NCI-H82 (cell line): ENCODE measurements around the gene ANKRD12.
"Not testable (repeated sequence)": the region's sequence is repeated elsewhere in the genome, so short reads cannot be mapped to it uniquely, and the experiment has no call there.

Experiments used
- DNase-seq: peaks from one replicate; lab custom pipeline; 2025; lab: John Stamatoyannopoulos, UW

The ANKRD12 gene

GRCh38 chr18:9233771-9234440 lies 97.3 kb downstream of the ANKRD12 start:
- no peak for DNase-seq

DNA sequence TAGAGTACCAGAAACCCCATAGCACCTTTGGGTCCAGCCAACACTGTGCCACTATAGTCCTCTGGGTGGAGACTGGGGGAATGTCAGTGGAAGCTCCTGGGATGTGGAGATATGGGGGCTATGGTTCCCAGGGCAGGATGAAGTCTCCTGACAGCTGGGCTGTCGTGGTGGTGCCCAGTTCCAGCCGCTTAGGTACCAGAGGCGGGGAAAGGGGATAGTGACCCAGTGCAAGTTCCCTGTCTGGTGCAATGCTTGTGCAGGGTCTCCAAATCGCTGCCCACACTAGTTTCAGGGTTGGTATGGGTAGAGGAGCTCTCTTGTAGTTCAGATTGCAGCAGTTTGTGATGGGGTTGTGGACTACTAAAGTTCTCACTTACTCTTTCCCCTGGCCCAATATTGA lies 97.9 kb downstream of the ANKRD12 start:
- no peak for DNase-seq

GRCh38 chr18:9237981-9238380 lies 101.4 kb downstream of the ANKRD12 start:
- no peak for DNase-seq

DNA sequence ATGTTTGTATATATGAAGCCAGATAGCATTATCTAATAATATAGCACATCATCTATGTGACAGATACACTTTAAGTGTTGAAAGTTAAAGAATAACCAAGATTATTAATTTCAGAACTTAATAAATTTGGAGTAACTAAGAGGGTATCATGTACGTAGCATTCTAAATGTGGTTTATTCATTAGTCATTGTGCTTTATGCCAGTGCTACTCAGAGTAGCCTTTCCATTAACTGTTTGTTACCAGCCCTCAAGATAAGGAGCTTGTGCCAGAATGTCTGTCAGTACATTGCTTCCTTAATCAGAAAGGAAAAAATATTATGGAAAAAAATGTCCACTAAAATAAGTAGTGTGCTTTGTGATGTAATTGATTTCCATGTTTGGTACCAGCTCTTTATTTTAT lies 103.1 kb downstream of the ANKRD12 start:
- no peak for DNase-seq

GRCh38 chr18:9240270-9240669 lies 103.7 kb downstream of the ANKRD12 start:
- no peak for DNase-seq

GRCh38 chr18:9243029-9243428 lies 106.4 kb downstream of the ANKRD12 start:
- no peak for DNase-seq

- no peak for DNase-seq
Observed at GRCh38 chr18:9244376-9244775, 107.8 kb downstream of the ANKRD12 start.

GRCh38 chr18:9248661-9249060 lies 112.1 kb downstream of the ANKRD12 start:
- no peak for DNase-seq

GRCh38 chr18:9249254-9249653 lies 112.7 kb downstream of the ANKRD12 start:
- no peak for DNase-seq

DNA sequence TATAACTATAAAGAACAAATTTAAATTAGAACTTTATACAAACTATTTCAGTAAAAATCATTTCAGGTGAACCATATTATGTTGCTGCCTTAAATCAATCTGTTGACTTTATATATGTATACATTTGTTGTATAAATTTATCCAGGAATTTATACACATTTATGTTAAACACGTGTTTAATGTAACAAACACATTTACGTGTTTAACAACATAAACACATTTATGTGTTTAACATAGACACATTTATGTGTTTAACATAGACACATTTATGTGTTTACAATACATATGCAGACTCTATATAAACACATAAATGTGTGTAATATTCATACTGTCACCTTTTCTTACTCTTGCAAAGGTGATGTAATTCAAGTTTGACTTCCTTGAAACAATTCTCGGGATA lies 122.6 kb downstream of the ANKRD12 start:
- DNase-seq = no peak

DNA sequence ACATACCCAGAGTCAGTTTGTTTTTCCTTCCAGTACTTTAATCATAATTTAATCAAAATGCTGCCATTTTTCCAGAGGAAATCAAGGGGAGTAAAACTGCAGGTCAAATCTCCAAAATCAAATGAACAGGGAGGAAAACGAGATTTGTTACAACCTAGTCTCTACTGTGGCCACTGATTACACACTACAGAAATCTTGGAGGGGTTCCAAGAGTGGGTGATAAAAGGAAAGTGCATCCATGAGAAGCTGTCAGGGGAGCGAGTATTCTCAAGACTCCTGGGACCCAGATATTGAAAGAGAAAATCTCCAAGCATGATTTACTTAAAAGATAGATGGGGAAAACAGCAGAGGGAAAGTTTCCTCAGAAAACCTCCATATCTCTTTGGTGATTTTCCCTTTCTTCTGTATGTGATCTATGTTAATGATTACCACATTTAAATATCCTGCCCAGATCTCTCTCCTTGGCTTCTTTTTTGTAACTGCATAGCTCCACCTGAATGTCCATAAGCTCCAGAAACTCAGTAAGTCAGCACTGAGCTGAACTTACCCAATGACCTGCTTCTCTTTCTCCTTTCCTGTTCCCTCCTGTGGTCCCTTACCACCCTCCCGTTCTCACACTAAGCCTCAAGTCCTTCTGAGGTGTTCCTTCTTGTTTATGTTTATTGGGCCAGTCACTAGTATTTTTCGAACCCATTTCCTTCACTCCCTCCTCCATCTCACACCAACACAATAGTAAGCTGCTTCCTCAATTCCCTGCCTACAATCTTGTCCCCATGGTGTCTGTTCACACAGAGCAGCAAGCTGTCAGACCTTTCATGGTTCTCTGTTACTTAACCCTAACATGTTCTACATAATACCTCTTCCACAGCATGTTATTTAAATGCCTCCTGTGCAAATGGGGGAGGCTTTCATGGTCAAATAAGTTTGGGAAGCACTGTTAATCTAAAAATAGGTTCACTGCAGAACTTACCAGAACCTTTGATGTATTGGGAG lies 124.1 kb downstream of the ANKRD12 start:
- DNase-seq = no peak

GRCh38 chr18:9263264-9263663 lies 126.7 kb downstream of the ANKRD12 start:
- DNase-seq = no peak

- not testable (repeated sequence) for DNase-seq
Observed at GRCh38 chr18:9264797-9265196, 128.2 kb downstream of the ANKRD12 start.

- no peak for DNase-seq
Observed at GRCh38 chr18:9273221-9273620, 136.6 kb downstream of the ANKRD12 start.

DNA sequence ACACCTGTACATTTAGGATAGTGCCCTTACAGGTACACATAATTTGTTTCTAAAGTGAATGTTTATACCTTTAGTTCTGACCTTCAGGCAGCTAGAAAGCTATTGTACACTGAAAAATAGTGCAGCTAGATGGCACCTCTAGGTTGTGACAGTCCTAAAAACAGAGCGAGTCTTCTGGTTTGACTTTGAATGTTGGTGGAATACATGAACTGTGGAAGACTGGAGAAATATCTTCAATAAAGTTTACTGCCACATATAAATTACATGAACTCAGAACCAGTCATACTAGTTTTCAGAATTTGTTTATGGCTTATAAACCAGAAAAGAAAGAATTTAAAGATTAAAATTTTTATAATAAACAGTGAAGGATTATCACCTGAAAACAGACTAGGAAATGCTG lies 139.3 kb downstream of the ANKRD12 start:
- DNase-seq = no peak

GRCh38 chr18:9278028-9278427 lies 141.4 kb downstream of the ANKRD12 start:
- DNase-seq = no peak

GRCh38 chr18:9280849-9281248 lies 144.3 kb downstream of the ANKRD12 start:
- no peak for DNase-seq

DNA sequence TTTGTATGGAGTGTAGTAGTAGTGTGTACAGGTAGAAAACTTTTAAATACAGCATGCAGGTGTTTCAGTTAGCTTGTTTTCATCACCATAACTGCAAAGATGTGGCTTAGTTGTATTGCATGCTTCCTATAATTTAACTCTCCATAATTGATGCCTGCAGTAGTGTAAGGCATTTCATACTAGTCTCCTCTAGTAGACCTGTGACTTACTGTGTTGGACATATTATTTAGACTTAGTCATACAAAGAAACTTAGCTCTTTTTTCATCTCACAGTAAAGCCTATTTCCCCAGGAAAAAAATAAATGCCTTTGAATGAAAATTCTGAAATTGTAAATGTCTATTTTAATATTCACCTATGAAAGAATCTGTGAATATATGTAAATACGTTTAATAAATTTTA lies 145.2 kb downstream of the ANKRD12 start:
- DNase-seq = no peak

GRCh38 chr18:9283791-9284190 lies 147.2 kb downstream of the ANKRD12 start:
- DNase-seq = no peak

DNA sequence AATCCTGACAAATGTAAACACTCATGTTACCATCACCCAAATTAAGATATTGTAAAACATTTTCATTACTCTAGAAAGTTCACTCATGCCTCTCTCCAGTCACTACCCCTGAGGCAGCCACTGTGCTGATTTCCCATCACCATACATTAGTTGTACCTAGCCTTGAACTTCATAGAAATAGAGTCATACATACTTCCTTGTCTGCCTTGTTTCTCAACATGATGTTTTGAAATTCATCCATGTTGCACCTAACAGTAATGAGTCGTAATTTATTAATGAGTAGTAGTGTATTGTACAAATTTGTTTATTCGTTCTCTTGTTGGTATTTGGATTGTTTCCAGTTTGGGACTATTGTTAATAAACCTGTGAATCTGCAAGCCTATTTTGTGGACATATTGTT lies 149.0 kb downstream of the ANKRD12 start:
- DNase-seq = no peak

- DNase-seq = no peak
Observed at GRCh38 chr18:9287036-9287435, 150.5 kb downstream of the ANKRD12 start.

DNA sequence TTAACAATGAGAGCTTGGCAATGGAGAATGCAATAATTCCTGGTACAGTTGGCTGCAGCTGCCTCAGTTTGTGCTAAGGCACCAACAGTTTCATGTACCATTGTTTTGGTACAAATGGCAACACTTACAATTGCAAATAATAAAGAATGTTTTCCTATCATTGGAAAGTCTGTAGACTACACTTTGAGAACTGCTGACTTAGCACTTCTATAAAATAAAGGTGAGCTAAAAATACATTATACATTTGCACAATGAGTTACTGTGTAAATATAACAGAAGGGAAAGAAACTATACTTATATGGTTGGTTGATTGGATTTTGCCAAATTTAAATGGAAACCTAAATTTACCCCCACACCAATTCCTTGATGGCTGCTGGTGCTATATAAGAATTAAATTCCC lies 153.1 kb downstream of the ANKRD12 start:
- no peak for DNase-seq

DNA sequence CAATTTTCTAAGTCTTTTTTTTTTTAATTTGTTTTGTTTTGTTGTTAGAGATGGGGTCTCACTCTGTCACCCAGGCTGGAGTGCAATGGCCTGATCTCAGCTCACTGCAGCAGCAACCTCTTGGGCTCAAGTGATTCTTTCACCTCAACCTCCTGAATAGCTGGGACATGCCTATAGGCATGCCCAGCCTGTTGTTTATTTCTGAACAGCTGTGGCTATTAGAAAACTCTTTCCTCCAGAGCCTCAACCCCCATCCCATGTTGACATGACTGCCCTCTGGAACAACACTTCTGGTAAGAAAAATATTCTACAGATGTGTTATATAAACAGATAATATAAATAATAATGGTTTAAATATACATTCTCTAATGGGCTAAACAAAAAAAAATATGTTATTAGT lies 153.6 kb downstream of the ANKRD12 start:
- no peak for DNase-seq
